T follicular helper cell (primary cell): ENCODE measurements around the gene S1PR5.
A peak's percentile ranks its signal among the peaks of the same experiment; 100 is the strongest.
"Not testable (repeated sequence)": the region's sequence is repeated elsewhere in the genome, so short reads cannot be mapped to it uniquely, and the experiment has no call there.

ENCODE experiments used
- DNase-seq: peaks from one replicate; pipeline ENCODE4 v3.0.0-alpha.2; 2020; ENCODE audit warnings: low read depth

S1PR5 gene

GRCh38 chr19:10544242-10544752, 27.1 kb upstream of the S1PR5 start:
- no peak for DNase-seq

GRCh38 chr19:10543420-10544241, 26.4 kb upstream of the S1PR5 start, which contains the start of gene ATG4D:
ATG4D (plus strand) TSS chr19:10543904; CDS start chr19:10544091, 187 bp downstream.
- peak; percentile 76 for DNase-seq

GRCh38 chr19:10543059-10543419, 25.8 kb upstream of the S1PR5 start:
- no peak for DNase-seq

- not testable (repeated sequence) for DNase-seq
These were observed 21.8 kb upstream of the S1PR5 start for GRCh38 chr19:10539016-10539415.

- DNase-seq, result no peak
These were observed 21.1 kb upstream of the S1PR5 start for GRCh38 chr19:10538204-10538983.

DNA sequence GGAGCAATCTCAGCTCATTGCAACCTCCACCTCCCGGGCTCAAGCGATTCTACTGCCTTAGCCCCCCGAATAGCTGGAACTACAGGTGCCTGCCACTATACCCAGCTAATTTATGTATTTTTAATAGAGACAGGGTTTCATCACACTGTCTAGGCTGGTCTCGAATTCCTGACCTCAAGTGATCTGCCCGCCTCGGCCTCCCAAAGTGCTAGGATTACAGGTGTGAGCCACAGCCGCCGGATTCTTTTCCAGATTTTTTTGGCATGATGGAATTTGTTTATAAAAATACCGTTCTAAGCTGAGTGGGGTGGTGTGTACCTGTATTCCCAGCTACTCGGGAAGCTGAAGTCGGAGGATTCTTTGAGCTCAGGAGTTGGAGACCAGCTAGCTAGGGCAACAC, 20.4 kb upstream of the S1PR5 start:
- no peak for DNase-seq

- no peak for DNase-seq
These were observed 18.4 kb upstream of the S1PR5 start for GRCh38 chr19:10535613-10536012.

- no peak for DNase-seq
These were observed 16.6 kb upstream of the S1PR5 start for GRCh38 chr19:10533646-10534386.

GRCh38 chr19:10532457-10532856, 15.2 kb upstream of the S1PR5 start:
- DNase-seq, result no peak

GRCh38 chr19:10526887-10527286, 9.6 kb upstream of the S1PR5 start:
- DNase-seq, result not testable (repeated sequence)

DNA sequence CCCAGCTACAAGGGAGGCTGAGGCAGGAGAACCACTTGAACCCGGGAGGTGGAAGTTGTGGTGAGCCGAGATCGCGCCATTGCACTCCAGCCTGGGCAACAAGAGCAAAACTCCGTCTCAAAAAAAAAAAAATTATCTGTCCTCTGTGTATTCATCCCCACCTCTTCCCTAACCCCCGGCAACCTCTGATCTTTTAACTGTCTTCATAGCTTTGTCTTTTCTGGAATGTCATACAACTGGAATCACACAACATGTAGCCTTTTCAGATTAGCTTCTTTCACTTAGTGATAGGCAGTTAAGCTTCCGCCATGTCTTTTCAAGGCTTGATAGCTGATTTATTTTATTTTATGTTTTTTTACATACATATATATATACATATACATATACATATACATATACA, 8.4 kb upstream of the S1PR5 start:
- no peak for DNase-seq

GRCh38 chr19:10523135-10523636, 5.9 kb upstream of the S1PR5 start:
- DNase-seq, result no peak

- DNase-seq, result no peak
These were observed 4.4 kb upstream of the S1PR5 start for GRCh38 chr19:10521461-10522171.

DNA sequence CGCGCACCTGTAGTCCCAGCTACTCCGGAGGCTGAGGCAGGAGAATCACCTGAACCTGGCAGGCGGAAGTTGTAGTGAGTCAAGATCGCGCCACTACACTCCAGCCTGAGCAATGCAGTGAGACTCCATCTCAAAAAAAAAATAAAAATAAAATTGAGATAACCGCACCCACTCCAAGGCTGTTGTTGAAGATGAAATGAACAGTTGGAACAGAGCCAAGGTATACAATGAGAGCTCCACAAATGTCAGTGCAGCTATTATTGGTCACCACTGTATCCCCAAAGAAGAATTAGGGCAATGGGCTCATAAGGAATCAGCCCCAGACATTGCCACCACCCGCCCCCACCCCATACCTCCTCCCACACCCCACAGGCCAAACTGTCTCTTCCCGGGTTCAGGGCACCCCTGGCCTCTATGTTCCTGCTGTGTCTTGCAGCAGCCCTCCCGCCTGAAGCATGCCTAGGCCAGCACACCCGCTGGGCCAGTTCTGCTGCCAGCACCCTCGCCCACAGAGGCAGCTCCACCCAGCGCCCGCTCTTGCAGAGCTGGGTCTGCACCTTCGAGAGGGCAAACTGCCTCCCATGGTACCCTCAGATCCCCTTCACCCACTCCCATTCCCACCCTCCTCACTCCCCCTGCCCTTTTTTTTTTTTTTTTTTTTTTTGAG, 3.5 kb upstream of the S1PR5 start:
- no peak for DNase-seq

DNA sequence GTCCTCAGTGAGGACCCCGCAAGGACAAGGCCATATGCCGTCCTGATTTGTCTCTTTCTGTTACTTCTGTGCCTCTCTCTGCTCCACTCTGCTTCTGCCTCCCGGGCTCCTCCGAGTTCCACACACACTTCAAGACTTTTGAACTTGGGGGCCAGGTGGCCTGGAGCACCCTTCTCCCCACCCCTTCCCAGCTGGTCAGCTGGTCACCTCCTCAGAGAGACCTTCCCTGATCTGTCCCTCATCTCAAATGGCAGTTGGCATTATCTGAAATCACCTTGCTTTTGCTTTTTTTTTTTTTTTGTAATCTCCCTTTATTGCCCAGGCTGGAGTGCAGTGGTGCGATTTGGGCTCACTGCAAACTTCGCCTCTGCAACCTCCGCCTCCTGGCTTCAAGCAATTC, 2.2 kb upstream of the S1PR5 start:
- DNase-seq, result no peak

GRCh38 chr19:10518444-10519361, 1.5 kb upstream of the S1PR5 start:
- no peak for DNase-seq

DNA sequence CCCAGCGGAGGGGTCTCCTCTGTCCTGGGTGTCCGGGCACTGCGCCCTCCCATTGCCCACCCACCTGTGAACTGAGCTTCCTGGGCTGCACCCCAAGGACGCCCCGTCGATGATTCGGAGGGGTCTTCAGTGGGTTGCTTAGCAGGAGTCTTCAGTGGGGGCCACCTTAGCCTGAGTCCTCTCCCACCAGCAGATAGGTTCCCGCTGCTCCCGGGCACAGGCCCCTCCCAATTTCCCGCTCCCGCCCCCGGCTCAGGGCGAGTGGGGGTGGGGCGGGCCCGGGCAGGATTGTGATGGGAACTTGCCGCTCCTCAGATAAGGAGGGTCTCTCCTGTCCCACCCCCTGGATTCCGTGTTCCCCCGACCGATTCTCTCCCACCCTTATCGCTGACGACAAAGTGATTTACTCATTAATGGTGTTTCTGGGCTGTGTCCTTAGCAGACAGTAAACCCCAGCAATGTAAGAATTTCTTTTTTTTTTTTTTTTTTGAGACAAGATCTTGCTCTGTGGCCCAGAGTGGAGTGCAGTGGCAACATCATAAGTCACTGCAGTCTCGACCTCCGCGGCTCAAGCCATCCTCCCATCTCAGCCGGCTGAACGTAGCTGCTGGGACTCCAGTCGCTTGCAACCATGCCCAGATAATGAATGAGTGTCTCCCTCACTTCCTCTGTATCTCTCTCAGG, 655 bp upstream of the S1PR5 start:
- DNase-seq, result no peak

DNA sequence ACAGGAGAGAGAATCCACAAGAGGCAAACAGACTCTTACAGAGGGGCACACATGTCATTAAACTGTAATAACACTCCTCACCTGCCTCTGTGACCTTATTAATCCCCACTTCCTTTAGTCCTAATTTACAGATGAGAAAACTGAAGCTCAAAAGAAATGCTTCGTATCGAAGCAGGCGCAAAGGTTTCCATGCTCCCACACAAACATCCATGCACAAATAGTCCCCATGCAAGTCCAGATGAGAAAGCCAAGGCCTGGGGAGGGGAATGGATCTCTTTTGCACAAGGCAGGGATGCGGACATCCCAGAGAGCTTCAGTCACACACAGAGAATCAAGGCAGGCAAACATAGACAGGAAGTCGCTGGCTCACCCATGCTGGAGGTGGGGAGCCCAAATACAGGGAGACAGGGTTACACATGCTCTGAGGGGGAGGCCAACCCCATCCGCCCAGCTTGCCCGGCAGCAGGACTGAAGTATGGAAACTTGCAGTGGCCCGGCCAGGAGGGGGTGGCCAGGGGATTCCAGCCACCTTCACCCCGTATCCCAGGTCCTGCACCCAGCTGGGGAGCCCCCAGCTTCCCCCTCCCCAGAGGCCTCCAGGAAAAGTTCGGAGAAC, 468 bp downstream of the S1PR5 start:
- DNase-seq, result no peak

DNA sequence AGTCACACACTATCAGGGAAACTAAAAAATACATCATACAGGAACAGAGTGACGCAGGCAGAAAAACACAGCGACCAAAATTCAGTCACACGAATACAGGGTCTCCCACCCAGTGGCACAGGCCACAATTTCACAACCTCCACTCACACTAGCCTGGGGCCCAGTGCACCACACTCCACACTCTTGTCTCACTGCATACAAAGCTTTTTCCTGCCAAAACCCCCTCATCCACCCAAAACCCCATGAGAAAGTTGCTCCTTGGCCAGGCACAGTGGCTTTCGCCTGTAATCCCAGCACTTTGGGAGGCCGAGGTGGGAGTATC, 1.2 kb downstream of the S1PR5 start:
- no peak for DNase-seq
